ENCODE data around the gene LST1. TPM values are rescaled to one million over a fixed set of nuclear protein-coding genes. Genes with fewer than 3 reads are reported as not detected.

Gene LST1
- total and polyA plus RNA-seq, 2 of the 4 experiments (the other 2 are of a cell fraction): not detected

DNA sequence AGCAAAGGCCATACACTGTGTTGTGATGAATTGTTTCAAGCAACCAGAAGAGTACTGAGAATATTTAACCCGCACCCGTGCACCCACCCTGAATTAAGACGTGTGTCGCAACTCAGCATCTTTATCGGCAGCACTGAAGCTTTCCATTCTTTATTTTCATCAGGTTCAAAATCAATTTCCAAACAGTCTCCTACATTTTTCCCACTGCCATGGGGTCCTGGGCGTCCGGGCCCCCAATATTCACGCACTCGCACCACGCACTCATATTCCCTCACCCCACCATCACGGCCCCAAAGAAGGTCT, 5.7 kb upstream of the LST1 start:
- H2AK5ac ChIP-seq (ENCODE audit: low read depth, low read length): no peak overlapping the region; the same call in 1 of the 2 replicates
- H3K27me3 ChIP-seq (ENCODE audit: control insufficient read depth, insufficient read depth, low read length): peaks cover 17% of the 10 kb centered on the region
- no peak for TF ChIP-seq RFX5 (IDR thresholded peaks at IDR 0.05; ENCODE audit: low read depth, low read length)
- no peak for TF ChIP-seq MXI1 (IDR thresholded peaks at IDR 0.05; ENCODE audit: borderline replicate concordance, low read depth, low read length)
- peak; percentile 50; the same call in 1 of the 2 replicates for TF ChIP-seq CEBPB (IDR thresholded peaks at IDR 0.05; ENCODE audit: low read depth, low read length)
- H2BK5ac ChIP-seq (ENCODE audit: low read depth, low read length, poor library complexity, severe bottlenecking): no peak overlapping the region
- in situ Hi-C loops (cut with MboI; ENCODE audit: low sequenced_read_pairs): no loop called here
- H3K14ac ChIP-seq (replicated peaks; ENCODE audit: low read depth, low read length): no peak overlapping the region
- WGBS, 2 experiments (ENCODE audit: extremely low coverage in 2 of 2, insufficient read length in 1 of 2): 54% methylated on average over 5 of the region's 11 CpGs; no CpG with 5 or more reads in 1 of the 2 experiments
- ATAC-seq (ENCODE audit: low read depth): no peak
- dilution Hi-C loops (cut with HindIII; ENCODE audit: low sequenced_read_pairs, unreplicated experiment): no loop called here
- H4K5ac ChIP-seq (ENCODE audit: low read depth, low read length): peak overlapping the region; percentile 62
- CTCF ChIA-PET: interaction anchor here (0.6 to 1.4 kb wide), 8 partner anchors 9 to 30 kb away, joined by 3 to 6 read pairs (median 3); no protein-coding TSS in a partner anchor
- no peak overlapping the region; the same call in 1 of the 2 replicates for H3K23ac ChIP-seq (ENCODE audit: low read depth, low read length)
- H3K36me3 ChIP-seq (ENCODE audit: control insufficient read depth, insufficient read depth, low read length): no peaks in the 10 kb centered on the region
- no peak overlapping the region for H3K18ac ChIP-seq (ENCODE audit: low read depth, low read length)
- H3K4me3 ChIP-seq (ENCODE audit: insufficient read depth, low read depth, low read length): peak overlapping the region; percentile 82
- H3K4me2 ChIP-seq (ENCODE audit: low read depth, low read length): peak overlapping the region; percentile 76
- 0 out of 2 replicates have a peak overlapping the region, but pooled peaks have one; percentile 10 for H4K91ac ChIP-seq (ENCODE audit: insufficient read depth, low read depth, low read length)
- no peak overlapping the region for H3K27ac ChIP-seq (ENCODE audit: insufficient read depth, low read length)
- POLR2A ChIA-PET (ENCODE audit: unreplicated experiment): no interaction called here
- 0 out of 2 replicates have a peak overlapping the region, but pooled peaks have one; percentile 25 for H3K9ac ChIP-seq (ENCODE audit: low read depth, low read length)
- peak overlapping the region; percentile 59; the same call in 1 of the 2 replicates for H2BK120ac ChIP-seq (ENCODE audit: low read depth, low read length)
- H4K8ac ChIP-seq (ENCODE audit: low read depth in 2 of 2, low read length in 2 of 2): peak overlapping the region; percentile 51 to 81; a peak in 2 of 4 replicates
- no peaks in the 10 kb centered on the region for H4K20me1 ChIP-seq (ENCODE audit: insufficient read depth, low read length)
- H2AFZ ChIP-seq (replicated peaks; ENCODE audit: low read length, poor library complexity): peak overlapping the region; percentile 95
- no peaks in the 10 kb centered on the region for H3K79me1 ChIP-seq (ENCODE audit: low read depth in 1 of 2, low read length in 2 of 2)
- no TSS peak for BruUV-seq (replicated peaks)
- no peak overlapping the region for H2BK15ac ChIP-seq (ENCODE audit: low read depth, low read length)
- H2AK9ac ChIP-seq (replicated peaks; ENCODE audit: low read depth, low read length, poor library complexity): peak overlapping the region; percentile 23
- intact Hi-C loops (cut with micrococcal nuclease): loop anchor here (2.0 to 5.0 kb wide), 2 partner anchors 18 to 33 kb away; partner anchors contain the start of genes ATP6V1G2 and NFKBIL1
- DNase-seq: no peak
- H3K9me1 ChIP-seq (ENCODE audit: insufficient read depth, low read length): no peaks in the 10 kb centered on the region; the same call in 1 of the 2 replicates
- no peak overlapping the region for H3K56ac ChIP-seq (ENCODE audit: extremely low read depth, insufficient read depth, low read length)
- no peak overlapping the region for H2BK20ac ChIP-seq (ENCODE audit: low read depth, low read length)
- H3K4ac ChIP-seq (ENCODE audit: low read depth, low read length): peak overlapping the region; percentile 50
- H3K4me1 ChIP-seq (ENCODE audit: control insufficient read depth, insufficient read depth, low read length): peaks cover 4% of the 10 kb centered on the region; the same call in 1 of the 2 replicates
- no peaks in the 10 kb centered on the region for H3K9me3 ChIP-seq (ENCODE audit: control insufficient read depth, insufficient read depth, low read length)
